Endothelial cell of umbilical vein (primary cell): ENCODE results near the gene MEGF11. TPM values are rescaled to one million over a fixed set of nuclear protein-coding genes. Genes with fewer than 3 reads are reported as not detected.

Source experiments
- BruUV-seq: library from RNA; stranded (reverse); fragments of 400-500 nt; replicated peaks from 2 replicates; lab custom pipeline; 2021; lab: Mats Ljungman, UMichigan
- CTCF ChIA-PET: fragments of 300-600, 350-600 bp; sonication (Branson Sonifier 250); formaldehyde crosslinking; loops from one replicate; lab custom pipeline; 2021; ENCODE audit warnings: antibody characterized with exemption, inconsistent platforms; lab: Charles Lee
- POLR2A ChIA-PET: fragments of 300-600, 350-600 bp; sonication (Branson Sonifier 250); formaldehyde crosslinking; loops from one replicate; lab custom pipeline; 2021; ENCODE audit warnings: antibody characterized with exemption, inconsistent platforms; lab: Charles Lee
- DNase-seq: peaks from one replicate; pipeline ENCODE4 v3.0.0-alpha.2; 2011; ENCODE audit warnings: low read depth, low spot score
- FAIRE-seq: peaks from 2 replicates; lab custom pipeline; 2011; peaks lifted over from hg19 to GRCh38; lab: Jason Lieb, UNC
- H2AFZ ChIP-seq: 2 replicates; pipeline ENCODE4 v1.6.0; 2012; ENCODE audit warnings: low read depth, low read length, control low read depth, inconsistent platforms
- H3K27ac ChIP-seq: 2 replicates; pipeline ENCODE4 v1.5.1; 2011; ENCODE audit warnings: low read depth, mild to moderate bottlenecking, control low read depth, low read length, moderate library complexity; ENCODE audit not compliant: insufficient read depth
- H3K27me3 ChIP-seq, 2 experiments: 2 replicates each; pipeline versions ENCODE4 v1.6.0 to v1.6.1; 2011; ENCODE audit warnings: low read length in 2 of 2, mixed read lengths in 1 of 2; ENCODE audit not compliant: control insufficient read depth in 2 of 2, insufficient read depth in 2 of 2
- H3K36me3 ChIP-seq, 2 experiments: 2 replicates in 1 of 2; 3 replicates in 1 of 2; pipeline ENCODE4 v1.5.1; 2011; ENCODE audit warnings: low read length in 2 of 2, mild to moderate bottlenecking in 1 of 2, moderate library complexity in 1 of 2; ENCODE audit not compliant: control insufficient read depth in 2 of 2, insufficient read depth in 2 of 2; ENCODE audit errors: extremely low read depth in 1 of 2
- H3K4me1 ChIP-seq: 3 replicates; pipeline ENCODE4 v1.5.1; 2011; ENCODE audit warnings: mild to moderate bottlenecking, low read length; ENCODE audit not compliant: control insufficient read depth, insufficient read depth; ENCODE audit errors: extremely low read depth
- H3K4me2 ChIP-seq: 2 replicates; pipeline ENCODE4 v1.6.1; 2011; ENCODE audit warnings: low read length, control low read depth, mixed read lengths; ENCODE audit not compliant: insufficient read depth
- H3K4me3 ChIP-seq, 3 experiments: fragments of 200-600 bp in 1 of 3; sonication (generic), shearing (Covaris generic) in 1 of 3; replicated peaks in 1 of 3; 2 replicates each; pipeline ENCODE4 v1.5.1; 2011 to 2016; ENCODE audit warnings: control low read depth in 3 of 3, low read length in 3 of 3, mild to moderate bottlenecking in 2 of 3, inconsistent platforms in 1 of 3, low read depth in 1 of 3, moderate library complexity in 1 of 3; ENCODE audit not compliant: insufficient read depth in 1 of 3
- H3K79me2 ChIP-seq: 2 replicates; pipeline ENCODE4 v1.6.0; 2012; ENCODE audit warnings: low read length, inconsistent platforms; ENCODE audit not compliant: control insufficient read depth, insufficient read depth
- H3K9ac ChIP-seq: replicated peaks from 2 replicates; pipeline ENCODE3; 2011; ENCODE audit warnings: low read length, control low read depth; ENCODE audit not compliant: insufficient read depth; ENCODE audit errors: extremely low read depth
- H3K9me1 ChIP-seq: replicated peaks from 3 replicates; pipeline ENCODE4 v1.6.0; 2011; ENCODE audit warnings: mild to moderate bottlenecking, low read length; ENCODE audit not compliant: control insufficient read depth, insufficient read depth; ENCODE audit errors: extremely low read depth
- H3K9me3 ChIP-seq: replicated peaks from 2 replicates; pipeline ENCODE4 v1.5.1; 2012; ENCODE audit warnings: low read length, inconsistent platforms; ENCODE audit not compliant: control insufficient read depth, insufficient read depth
- H4K20me1 ChIP-seq: replicated peaks from 2 replicates; pipeline ENCODE3; 2011; ENCODE audit warnings: mild to moderate bottlenecking, low read length; ENCODE audit not compliant: control insufficient read depth, insufficient read depth; ENCODE audit errors: extremely low read depth
- CTCF ChIP-seq, 2 donors: IDR thresholded peaks; 1 replicate in 1 of 2; 2 replicates in 1 of 2; pipeline ENCODE4 v1.5.1; 2011; ENCODE audit warnings: low read length in 2 of 2, mild to moderate bottlenecking in 2 of 2, moderate library complexity in 2 of 2, control low read depth in 1 of 2, inconsistent platforms in 1 of 2, low read depth in 1 of 2; ENCODE audit not compliant: insufficient read depth in 1 of 2; ENCODE audit errors: extremely low read depth in 1 of 2
- EZH2 ChIP-seq: IDR thresholded peaks from 2 replicates; pipeline ENCODE4 v1.6.1; 2012; ENCODE audit warnings: borderline replicate concordance, low read depth, mild to moderate bottlenecking, moderate library complexity, low read length, inconsistent platforms; ENCODE audit not compliant: severe bottlenecking
- FOS ChIP-seq: IDR thresholded peaks from 2 replicates; pipeline ENCODE4 v1.6.1; 2011; ENCODE audit warnings: mild to moderate bottlenecking, low read length, moderate library complexity, borderline replicate concordance; ENCODE audit not compliant: insufficient read depth
- GATA2 ChIP-seq: IDR thresholded peaks from 2 replicates; pipeline ENCODE4 v1.7.0; 2011; ENCODE audit warnings: low read depth, mild to moderate bottlenecking, moderate library complexity, mixed read lengths, low read length; ENCODE audit not compliant: insufficient read length, insufficient read depth
- JUN ChIP-seq: IDR thresholded peaks from 2 replicates; pipeline ENCODE4 v1.6.1; 2011; ENCODE audit warnings: borderline replicate concordance, low read depth; ENCODE audit not compliant: insufficient read length, insufficient read depth
- MAX ChIP-seq: IDR thresholded peaks from 2 replicates; pipeline ENCODE4 v1.6.1; 2011; ENCODE audit not compliant: insufficient read depth, insufficient read length
- MYC ChIP-seq: IDR thresholded peaks from one replicate; pipeline ENCODE4 v1.6.1; 2011; ENCODE audit warnings: mild to moderate bottlenecking, low read depth, low read length
- POLR2A ChIP-seq: IDR thresholded peaks from 2 replicates; pipeline ENCODE4 v1.6.1; 2012; ENCODE audit warnings: low read depth, mild to moderate bottlenecking, control low read depth, low read length
- POLR2AphosphoS5 ChIP-seq: IDR thresholded peaks from 2 replicates; pipeline ENCODE4 v1.6.1; 2012; ENCODE audit warnings: low read depth, mild to moderate bottlenecking, control low read depth, low read length, moderate library complexity; ENCODE audit not compliant: insufficient read depth
- dilution Hi-C: fragments of 300-500 bp; cut with MboI; formaldehyde crosslinking; loops from one replicate; pipeline ENCODE4 v1.15.0; 2019; ENCODE audit warnings: low sequenced_read_pairs; ENCODE audit not compliant: extremely low pct_ligation_motif_present
- intact Hi-C: fragments of 100-400 bp; cut with micrococcal nuclease; formaldehyde crosslinking; loops from one replicate; pipeline ENCODE4 v1.10.0; 2022
- polyA plus RNA-seq, 4 experiments: library from polyadenylated mRNA; depleted of rRNA in 3 of 4; stranded (reverse) in 3 of 4; unstranded in 1 of 4; fragments of >200 nt; gene quantifications; 2 replicates each; pipeline versions ENCODE4 v1.2.1 to v1.2.3, GENCODE V29; 2011 to 2012; ENCODE audit warnings: missing spikeins in 1 of 4
- total RNA-seq: library from RNA; stranded (reverse); gene quantifications from 2 replicates; pipeline ENCODE4 v1.2.3, GENCODE V29; 2021

Gene MEGF11
- total and polyA plus RNA-seq, 2 donors (not counting 3 experiments of a cell fraction or from before 2014, with no cell fraction given): not detected

- H3K4me3 ChIP-seq: no peak overlapping the region
- TF ChIP-seq EZH2 (no peak), POLR2AphosphoS5 (no peak), POLR2A (no peak), GATA2 (no peak), FOS (no peak), MYC (no peak), MAX (no peak), CTCF (IDR thresholded peaks at IDR 0.05; ENCODE audit: extremely low read depth in 1 of 2, insufficient read depth in 1 of 2, low read depth in 1 of 2, low read length in 2 of 2) (no peak), JUN (no peak)
- no peaks in the 10 kb centered on the region for H3K4me1 ChIP-seq
- CTCF ChIA-PET: interaction anchor here (1.1 kb wide), 1 partner anchor 10 kb away, joined by 3 read pairs; no protein-coding TSS in a partner anchor
- no peak overlapping the region for H3K4me2 ChIP-seq
- no peaks in the 10 kb centered on the region for H4K20me1 ChIP-seq
- no peak overlapping the region for H2AFZ ChIP-seq
- FAIRE-seq (no peak), DNase-seq (no peak)
- POLR2A ChIA-PET: no interaction called here
- H3K27ac ChIP-seq: no peak overlapping the region
- H3K9me3 ChIP-seq: no peaks in the 10 kb centered on the region
- no peaks in the 10 kb centered on the region for H3K9me1 ChIP-seq
- no peaks in the 10 kb centered on the region for H3K36me3 ChIP-seq
- H3K79me2 ChIP-seq: no peaks in the 10 kb centered on the region
- H3K27me3 ChIP-seq: peaks cover 2 to 6% of the 10 kb centered on the region in 2 experiments
- H3K9ac ChIP-seq: no peak overlapping the region
- BruUV-seq: no TSS peak
- dilution Hi-C loops: no loop called here
- intact Hi-C loops: no loop called here
Measured at GRCh38 chr15:66196602-66197001, 56.9 kb downstream of the MEGF11 start.
